Measurements from ENCODE around the gene CD300H. TPM values are rescaled to one million over a fixed set of nuclear protein-coding genes. Genes with fewer than 3 reads are reported as not detected.

The CD300H gene
- total RNA-seq, 1 donor from 2014 or later = not detected

DNA sequence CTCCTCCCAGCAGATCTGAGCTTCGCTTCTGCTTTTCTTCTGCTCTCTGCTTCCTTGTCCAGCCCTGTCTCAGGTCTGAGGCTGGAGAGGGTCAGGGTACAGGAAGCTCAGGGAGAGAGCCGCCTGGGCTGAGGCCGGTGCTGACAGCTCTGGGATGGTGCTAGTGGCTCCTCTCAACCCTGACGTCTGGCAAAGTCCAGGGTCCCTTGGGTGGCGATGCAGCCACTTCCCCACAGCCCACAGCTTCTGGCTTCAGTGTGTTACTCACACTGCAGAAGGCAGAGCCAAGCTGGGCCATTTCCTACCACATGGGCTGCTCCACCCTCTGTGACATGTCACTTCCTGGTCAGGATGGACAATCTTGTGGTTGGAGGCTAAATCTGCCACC is 21.5 kb downstream of the CD300H start, which contains the start of gene CD300C:
TSS of gene CD300C (minus strand) at position 273 of the 388 bp plus-strand sequence. CDS start 333 bp downstream, outside the sequence.
- Histone ChIP-seq H3K36me3 (ENCODE audit: control insufficient read depth, insufficient read depth, low read length) (no peaks in the 10 kb centered on the region), H3K27me3 (ENCODE audit: control insufficient read depth, insufficient read depth, low read length) (no peaks in the 10 kb centered on the region), H3K4me3 (ENCODE audit: low read depth, low read length) (no peak within 1 kb of the TSS)
- no peak for FAIRE-seq
- no peak for DNase-seq (ENCODE audit: low read depth)
- TF ChIP-seq, protein P1, sequence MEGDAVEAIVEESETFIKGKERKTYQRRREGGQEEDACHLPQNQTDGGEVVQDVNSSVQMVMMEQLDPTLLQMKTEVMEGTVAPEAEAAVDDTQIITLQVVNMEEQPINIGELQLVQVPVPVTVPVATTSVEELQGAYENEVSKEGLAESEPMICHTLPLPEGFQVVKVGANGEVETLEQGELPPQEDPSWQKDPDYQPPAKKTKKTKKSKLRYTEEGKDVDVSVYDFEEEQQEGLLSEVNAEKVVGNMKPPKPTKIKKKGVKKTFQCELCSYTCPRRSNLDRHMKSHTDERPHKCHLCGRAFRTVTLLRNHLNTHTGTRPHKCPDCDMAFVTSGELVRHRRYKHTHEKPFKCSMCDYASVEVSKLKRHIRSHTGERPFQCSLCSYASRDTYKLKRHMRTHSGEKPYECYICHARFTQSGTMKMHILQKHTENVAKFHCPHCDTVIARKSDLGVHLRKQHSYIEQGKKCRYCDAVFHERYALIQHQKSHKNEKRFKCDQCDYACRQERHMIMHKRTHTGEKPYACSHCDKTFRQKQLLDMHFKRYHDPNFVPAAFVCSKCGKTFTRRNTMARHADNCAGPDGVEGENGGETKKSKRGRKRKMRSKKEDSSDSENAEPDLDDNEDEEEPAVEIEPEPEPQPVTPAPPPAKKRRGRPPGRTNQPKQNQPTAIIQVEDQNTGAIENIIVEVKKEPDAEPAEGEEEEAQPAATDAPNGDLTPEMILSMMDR (IDR thresholded peaks at IDR 0.05; ENCODE audit: insufficient read depth, low read length, severe bottlenecking) = no peak

DNA sequence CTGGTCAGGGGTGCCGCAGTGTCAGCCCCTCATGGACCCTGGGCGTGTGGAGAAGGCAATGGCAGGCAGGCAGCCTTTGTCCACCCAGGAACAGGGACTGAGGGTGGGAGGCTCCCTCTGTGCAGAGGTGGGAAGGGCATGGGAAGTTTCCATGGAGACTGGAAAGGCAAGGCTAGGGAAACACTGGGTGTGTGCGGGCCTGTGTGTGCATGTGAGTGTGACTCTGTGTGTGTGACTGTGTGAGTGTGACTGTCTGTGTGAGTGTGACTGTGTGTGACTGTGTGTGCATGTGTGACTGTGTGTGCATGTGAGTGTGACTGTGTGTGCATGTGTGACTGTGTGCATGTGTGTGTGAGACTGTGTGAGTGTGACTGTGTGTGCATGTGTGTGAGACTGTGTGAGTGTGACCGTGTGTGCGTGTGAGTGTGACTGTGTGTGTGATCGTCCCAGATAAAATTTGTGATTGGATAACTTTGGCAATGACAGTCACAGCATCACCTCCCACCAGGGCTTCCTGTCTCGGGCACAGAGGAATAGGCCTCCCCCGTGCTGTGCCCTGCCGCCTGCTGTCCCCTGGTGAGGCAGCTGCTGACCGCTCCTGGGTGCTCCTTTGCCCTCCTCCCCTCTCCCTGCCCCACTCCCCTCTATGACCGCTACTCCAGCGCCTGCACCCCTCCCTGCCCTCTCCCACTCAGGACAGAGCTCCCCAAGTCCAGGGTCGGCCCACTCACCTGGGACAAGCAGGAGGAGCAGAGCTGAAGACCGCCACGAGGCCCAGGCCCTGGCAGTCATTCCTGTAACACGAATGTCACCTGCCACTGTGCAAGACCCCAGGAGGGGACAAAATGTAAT is 22.1 kb downstream of the CD300H start:
- DNase-seq (ENCODE audit: low read depth) (no peak), FAIRE-seq (peak; percentile 96)
- Histone ChIP-seq H3K4me3 (ENCODE audit: low read depth, low read length) (no peak overlapping the region), H3K27me3 (ENCODE audit: control insufficient read depth, insufficient read depth, low read length) (no peaks in the 10 kb centered on the region), H3K36me3 (ENCODE audit: control insufficient read depth, insufficient read depth, low read length) (no peaks in the 10 kb centered on the region)
- TF ChIP-seq, protein P1 (IDR thresholded peaks at IDR 0.05; ENCODE audit: insufficient read depth, low read length, severe bottlenecking) = no peak

DNA sequence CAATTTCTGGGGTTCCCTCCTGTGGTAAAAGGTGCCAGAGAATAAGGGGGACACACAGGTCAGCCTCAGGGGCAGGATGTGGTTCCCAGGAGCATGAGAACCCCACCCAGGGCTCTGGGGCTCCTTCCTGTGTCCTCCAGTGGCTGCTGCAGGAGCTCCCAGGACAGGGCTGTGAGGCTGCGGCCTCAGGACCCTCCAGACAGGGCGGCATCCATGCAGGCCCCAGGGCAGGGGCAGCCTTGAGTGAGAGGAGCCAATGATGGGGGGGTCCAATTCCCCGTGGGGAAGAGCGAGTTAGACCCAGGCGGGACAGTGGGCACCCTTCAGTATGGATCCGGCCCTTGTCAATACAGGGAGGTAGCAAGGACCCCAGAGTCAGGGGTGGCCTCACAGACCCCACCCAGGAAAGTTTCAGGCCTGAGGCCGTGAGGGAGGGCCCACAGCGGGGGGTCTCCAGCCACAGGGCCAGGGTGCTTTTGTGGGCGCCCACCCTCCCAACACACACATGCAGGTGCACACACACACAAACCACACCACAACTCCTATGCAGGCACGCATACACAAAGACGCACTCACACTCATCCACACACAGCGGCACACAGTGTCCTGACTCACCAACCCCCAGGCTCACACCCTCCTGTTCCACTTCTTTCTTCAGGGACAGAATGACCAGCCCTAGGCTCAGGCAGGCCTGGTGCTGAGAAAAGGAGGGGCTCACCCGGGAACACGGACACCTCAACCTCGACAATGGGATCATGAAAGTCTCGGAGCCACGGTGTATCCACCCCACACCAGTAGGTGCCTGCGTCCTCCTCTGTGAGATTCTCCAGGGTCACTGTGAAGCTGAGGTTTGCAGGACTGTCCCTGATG is 23.2 kb downstream of the CD300H start:
- TF ChIP-seq, protein P1 (IDR thresholded peaks at IDR 0.05; ENCODE audit: insufficient read depth, low read length, severe bottlenecking) = no peak
- DNase-seq (ENCODE audit: low read depth) = no peak
- no peaks in the 10 kb centered on the region for H3K27me3 ChIP-seq (ENCODE audit: control insufficient read depth, insufficient read depth, low read length)
- peak; percentile 55 for FAIRE-seq
- H3K4me3 ChIP-seq (ENCODE audit: low read depth, low read length) = no peak overlapping the region
- H3K36me3 ChIP-seq (ENCODE audit: control insufficient read depth, insufficient read depth, low read length) = no peaks in the 10 kb centered on the region

DNA sequence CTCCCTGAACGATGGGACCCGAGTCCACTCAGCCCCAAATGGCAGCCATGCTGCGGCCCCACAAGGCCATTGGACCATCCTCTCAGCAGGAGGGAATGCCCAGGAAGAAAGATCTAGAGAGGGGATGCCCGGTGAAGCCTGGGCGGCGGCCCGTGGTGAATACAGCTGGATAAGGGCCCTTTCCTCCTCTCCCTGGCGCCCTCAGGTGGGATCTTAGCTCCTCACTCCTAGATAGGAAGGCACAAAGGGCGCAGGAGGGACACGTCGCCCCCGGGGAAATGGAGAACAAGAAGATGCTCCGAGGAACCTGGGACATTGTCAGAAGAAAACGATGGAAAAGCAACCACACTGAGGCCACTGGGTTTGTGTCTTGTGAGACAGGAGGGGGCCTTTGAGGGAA is 23.9 kb downstream of the CD300H start:
- TF ChIP-seq, protein P1 (IDR thresholded peaks at IDR 0.05; ENCODE audit: insufficient read depth, low read length, severe bottlenecking) = no peak
- H3K27me3 ChIP-seq (ENCODE audit: control insufficient read depth, insufficient read depth, low read length) = no peaks in the 10 kb centered on the region
- no peak overlapping the region for H3K4me3 ChIP-seq (ENCODE audit: low read depth, low read length)
- FAIRE-seq (no peak), DNase-seq (ENCODE audit: low read depth) (no peak)
- no peaks in the 10 kb centered on the region for H3K36me3 ChIP-seq (ENCODE audit: control insufficient read depth, insufficient read depth, low read length)

DNA sequence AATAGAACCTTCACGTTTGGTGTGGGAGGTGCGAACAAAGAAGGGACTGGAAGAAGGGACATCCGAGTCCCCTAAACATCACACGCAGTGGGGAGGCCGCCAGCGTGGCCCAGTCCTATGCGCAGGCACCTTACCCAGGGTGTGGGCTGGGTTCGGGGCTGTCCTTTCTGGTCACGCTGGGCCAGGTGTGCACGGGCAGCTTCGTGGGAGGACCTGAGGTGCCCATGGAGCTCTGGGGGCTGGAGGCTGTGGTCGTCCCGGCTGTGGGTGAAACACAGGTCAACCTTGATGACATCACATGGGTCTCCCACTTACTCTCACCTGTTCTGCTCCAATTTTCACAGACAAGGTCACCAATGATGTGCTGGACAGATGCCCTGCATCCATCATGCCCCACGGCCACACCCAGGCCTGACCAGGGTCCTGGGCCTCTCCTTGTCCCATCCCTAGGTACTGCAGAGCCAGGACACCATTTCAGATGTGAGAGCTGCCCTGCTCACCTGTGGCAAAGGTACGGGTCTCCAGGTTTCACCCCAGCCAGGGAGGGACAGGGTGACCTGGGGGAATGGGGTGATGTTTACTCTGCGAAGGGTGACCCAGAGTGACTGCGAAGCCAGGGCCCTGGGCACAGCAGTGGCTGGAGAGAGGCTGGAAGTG is 24.5 kb downstream of the CD300H start:
- no peak for FAIRE-seq
- Histone ChIP-seq H3K36me3 (ENCODE audit: control insufficient read depth, insufficient read depth, low read length) (no peaks in the 10 kb centered on the region), H3K4me3 (ENCODE audit: low read depth, low read length) (no peak overlapping the region), H3K27me3 (ENCODE audit: control insufficient read depth, insufficient read depth, low read length) (no peaks in the 10 kb centered on the region)
- TF ChIP-seq, protein P1 (IDR thresholded peaks at IDR 0.05; ENCODE audit: insufficient read depth, low read length, severe bottlenecking) = no peak
- no peak for DNase-seq (ENCODE audit: low read depth)
